NT2/D1 (cell line): ENCODE results near the gene SMNDC1.

Experiments
- SUZ12 ChIP-seq: IDR thresholded peaks from 2 replicates; pipeline ENCODE4 v1.6.1; 2011; ENCODE audit not compliant: insufficient read length, insufficient read depth; ENCODE audit errors: extremely low read depth
- YY1 ChIP-seq: IDR thresholded peaks from 2 replicates; pipeline ENCODE4 v1.6.1; 2011; ENCODE audit not compliant: insufficient read length, insufficient read depth

DNA sequence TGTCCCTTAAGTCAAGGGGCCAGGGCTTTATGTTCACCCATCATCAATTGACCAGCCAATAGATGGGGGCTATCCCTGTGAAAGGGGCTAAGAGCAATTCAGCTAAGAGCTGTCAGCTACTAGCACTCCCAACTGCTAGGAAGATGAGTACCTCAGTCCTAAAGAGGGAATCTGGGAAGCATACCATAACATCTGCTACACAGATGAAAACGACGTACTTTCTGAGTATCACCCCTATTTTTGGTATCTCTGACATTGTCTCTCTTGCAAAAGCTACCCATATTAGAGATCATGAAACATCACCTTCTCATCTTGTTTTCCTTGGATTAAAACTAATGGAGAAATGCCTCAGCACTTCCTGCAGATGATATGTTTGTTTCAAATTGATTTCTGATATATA is 7.5 kb upstream of the SMNDC1 start:
- TF ChIP-seq YY1 (no peak), SUZ12 (no peak)
